ENCODE measurements around the gene RNF150.

GRCh38 chr4:140834839-140835495 is 298.3 kb downstream of the RNF150 start:
- no peak for TF ChIP-seq GATA2 (IDR thresholded peaks at IDR 0.05; ENCODE audit: low read depth, low read length)
- TF ChIP-seq GATA3 (IDR thresholded peaks at IDR 0.05; ENCODE audit: low read depth, low read length), result no peak

Measured in SH-SY5Y (cell line).